HUDEP-2 (cell line): Measurements from ENCODE around the gene JMY.

ENCODE experiments used
- DNase-seq, 76 experiments: peaks; one replicate each; lab custom pipeline; 2025; ENCODE audit not compliant: unreplicated experiment in 76 of 76; lab: John Stamatoyannopoulos, UW

The JMY gene

DNA sequence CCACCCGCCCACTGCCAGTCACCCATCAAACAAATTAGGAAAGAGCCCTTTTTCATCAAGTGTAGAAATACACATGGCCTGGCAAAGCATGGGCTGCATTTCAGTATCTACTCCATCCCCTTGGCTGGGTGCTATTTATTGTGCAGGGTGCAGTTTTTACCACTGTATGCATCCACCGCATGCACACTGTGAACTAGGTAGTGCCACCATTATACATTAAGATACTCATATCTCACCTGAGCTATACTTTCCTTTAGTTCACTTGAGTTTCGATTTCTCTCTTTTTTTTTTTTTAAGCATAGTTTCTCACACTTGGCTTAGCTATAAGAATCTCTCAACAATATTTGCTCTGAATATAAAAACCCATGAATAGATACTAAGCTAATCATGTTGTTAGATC lies 49.4 kb downstream of the JMY start:
- DNase-seq: no peak

DNA sequence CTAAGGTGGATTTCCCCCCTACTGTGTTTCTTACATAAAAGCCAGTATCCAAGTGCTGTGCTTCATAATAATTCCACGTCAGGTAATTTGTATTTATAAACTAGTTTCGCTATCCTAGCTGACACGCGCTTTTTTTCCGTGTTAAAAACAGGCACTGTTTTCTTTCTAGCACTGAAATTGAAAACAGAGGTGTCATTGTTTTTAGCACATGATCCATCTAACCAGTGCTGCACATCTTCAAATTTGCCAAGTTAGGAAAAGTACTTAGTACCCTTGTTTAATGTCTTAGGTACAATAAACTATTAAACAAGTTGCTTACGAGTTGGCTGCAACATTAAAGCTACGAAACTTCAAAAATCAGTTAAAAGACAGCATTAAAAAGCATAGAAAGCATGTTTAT lies 49.9 kb downstream of the JMY start:
- DNase-seq: no peak

DNA sequence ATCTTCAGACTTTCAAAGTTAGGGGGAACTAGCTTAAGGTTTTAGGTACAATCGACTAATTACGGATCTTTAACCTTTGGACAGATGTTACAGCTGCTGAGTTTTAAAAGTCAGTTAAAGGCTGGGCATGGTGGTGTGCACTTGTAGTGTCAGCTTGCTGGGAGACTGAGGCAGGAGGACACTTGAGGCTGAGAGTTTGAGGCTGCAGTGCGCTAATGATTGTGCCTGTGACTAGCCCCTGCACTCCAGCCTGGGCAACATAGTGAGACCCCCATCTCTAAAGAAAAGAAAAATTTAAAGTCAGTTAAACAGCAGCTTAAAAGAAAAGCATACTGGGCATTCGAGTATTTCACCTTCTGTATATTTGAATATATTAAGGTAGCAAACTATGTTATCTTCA lies 51.4 kb downstream of the JMY start:
- no peak for DNase-seq

DNA sequence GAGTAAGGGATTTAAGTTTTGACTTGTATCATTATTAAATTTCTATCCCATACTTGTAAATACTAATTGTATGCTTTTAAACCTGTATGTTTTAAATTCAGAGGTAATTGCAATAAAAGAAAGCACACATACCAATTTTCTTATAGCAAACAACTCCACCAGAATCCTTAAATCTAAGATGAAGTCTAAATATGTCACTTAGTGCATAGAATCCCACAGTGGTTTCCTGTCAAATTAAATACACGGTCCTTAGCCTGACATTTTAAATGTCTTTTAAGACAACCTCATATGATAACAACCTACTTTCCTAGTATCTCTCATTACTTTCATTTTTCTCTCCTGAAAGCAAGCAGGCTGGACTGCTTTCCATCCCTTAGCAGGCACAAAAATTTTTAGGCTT lies 52.0 kb downstream of the JMY start:
- no peak for DNase-seq

- DNase-seq: no peak
These were observed 59.1 kb downstream of the JMY start for GRCh38 chr5:79295029-79295428.

- DNase-seq: peak in 10 of 76 experiments; percentile 1 to 25 (median 6)
These were observed 61.7 kb downstream of the JMY start for GRCh38 chr5:79297661-79298060.

DNA sequence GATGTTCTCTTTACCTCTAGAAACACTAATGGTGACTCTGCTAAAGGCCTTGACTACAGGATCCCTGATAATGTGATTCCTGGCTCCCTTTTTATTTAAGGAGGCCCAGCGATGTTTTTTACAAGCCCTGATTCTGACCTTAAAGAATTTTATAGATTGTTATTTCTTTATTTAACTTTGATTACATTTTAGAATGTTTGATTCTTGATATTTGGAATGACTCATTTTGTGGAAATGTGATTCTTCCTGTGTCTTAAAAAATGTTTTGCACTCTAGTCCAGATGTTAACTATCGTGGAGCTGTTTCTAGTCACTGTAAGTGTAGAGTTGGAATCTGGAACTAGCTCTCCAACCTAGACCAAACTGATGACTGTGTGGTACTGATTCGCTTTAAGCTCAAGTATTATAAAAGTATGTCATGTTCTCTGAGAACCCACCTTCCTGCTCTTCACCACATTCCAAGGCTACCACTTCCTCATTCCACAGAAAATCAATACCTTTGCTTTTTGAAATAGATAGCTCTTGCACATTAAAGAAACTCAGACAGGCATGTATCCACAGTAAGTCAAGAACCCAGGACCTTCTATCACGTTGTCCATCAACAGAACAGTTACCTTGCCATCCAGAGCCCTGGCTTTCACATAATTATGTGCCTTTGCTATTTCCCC lies 65.2 kb downstream of the JMY start:
- no peak for DNase-seq

GRCh38 chr5:79302454-79302853 lies 66.5 kb downstream of the JMY start:
- DNase-seq: no peak

GRCh38 chr5:79305706-79306105 lies 69.8 kb downstream of the JMY start:
- no peak for DNase-seq

DNA sequence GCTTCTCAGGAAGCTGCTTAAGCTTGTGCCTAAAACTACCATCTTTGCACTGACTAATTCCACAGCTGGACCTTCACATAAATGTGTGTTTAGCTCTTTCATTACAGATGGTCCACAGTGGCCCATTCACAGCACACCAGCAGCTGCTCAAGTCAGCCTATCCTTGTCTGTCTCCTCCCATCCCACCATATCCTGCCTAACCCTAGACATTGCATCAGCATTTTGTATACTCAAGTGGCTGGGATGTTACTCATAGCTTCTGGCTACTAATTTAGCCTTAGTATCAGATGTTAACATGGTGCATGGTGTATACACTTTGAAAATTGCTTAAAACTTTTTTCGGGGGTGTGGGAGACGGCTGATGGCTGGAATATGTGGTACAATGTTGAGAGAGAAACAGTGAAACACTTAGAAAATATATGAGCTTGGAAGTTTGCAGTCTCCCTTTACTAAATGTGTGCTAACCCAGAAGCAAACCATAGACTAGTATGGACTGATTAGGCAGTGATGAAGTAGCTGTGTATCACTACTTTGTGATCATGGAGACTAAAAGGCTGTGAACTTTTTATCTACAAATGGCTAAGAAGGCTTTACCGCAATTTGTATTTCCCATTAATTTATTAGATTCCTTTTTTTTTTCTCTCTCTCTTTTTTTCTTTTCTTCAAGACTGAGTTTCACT lies 83.1 kb downstream of the JMY start:
- DNase-seq: peak in 1 of 76 experiments; percentile 2

GRCh38 chr5:79329453-79329852 lies 93.5 kb downstream of the JMY start:
- DNase-seq: no peak

DNA sequence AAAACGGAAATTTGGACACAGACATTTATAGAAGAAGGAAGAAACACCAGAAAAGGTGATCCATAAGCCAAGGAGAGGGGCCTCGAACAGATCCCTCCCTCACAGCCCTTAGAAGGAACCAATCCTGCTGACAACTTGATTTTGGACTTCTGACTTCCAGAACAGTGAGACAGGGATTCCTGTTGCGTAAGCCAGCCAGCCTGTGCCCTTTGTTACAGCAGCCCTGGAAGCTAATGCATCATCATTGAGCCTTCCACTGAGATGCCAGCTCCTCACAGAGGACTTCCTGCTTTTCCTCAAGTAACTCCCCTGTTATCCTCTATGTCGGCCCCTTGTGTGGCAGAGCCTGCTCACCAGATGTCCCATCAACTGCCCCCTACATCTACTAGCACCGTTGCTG lies 94.1 kb downstream of the JMY start:
- no peak for DNase-seq

DNA sequence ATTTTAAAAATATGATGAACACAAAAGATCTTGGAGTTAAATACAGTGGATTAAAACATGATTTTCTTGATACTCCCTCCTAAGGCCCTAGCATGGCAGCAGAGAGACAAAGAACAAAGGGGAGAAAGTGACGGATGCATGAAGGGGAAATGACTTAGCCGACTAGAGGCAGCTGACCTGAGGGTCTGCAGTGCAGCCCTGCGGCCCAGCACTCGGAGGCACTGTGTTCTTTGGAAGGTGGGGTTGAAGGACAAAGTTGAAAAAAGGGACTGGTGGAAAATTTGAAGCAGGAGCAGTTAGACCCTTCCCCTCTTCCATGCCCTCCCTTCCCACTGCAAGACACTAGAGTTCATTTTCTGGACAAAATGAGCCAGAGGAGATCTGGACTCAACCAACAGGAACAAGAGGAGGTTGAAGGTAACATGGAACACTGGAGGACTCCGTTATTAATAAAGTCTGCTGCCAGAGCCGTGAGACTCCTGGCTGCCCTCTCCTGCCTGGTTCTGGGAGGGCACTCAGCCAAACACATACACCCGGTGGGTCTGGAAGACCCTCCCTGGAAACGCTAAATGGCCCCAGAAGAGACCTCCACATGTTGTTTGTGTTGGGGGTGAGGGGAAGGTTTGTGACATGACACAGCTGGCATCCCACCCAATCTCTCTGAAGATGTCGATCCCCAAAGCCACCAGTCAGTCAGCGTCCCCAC lies 98.1 kb downstream of the JMY start:
- no peak for DNase-seq

GRCh38 chr5:79346420-79346824 lies 110.5 kb downstream of the JMY start:
- DNase-seq: peak in 1 of 76 experiments; percentile 0

DNA sequence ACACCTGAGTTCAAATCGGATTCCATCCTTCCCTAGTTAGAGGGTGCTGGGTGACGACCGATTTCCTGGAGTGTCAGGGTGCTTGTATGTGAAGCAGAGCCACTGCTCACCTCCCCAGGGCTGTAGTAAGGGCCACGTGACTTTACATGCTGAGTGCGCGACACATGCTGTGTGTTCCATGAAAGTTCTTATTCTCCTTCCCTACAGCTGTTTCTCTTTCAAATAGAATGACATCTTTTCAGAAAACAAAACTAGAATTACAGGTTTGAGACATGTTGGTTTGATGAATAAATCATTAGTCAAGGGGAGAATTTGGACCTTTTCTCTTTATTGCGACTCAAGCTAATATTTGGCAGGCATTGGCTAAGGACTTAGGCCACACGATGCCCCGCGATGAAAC lies 113.1 kb downstream of the JMY start:
- no peak for DNase-seq

DNA sequence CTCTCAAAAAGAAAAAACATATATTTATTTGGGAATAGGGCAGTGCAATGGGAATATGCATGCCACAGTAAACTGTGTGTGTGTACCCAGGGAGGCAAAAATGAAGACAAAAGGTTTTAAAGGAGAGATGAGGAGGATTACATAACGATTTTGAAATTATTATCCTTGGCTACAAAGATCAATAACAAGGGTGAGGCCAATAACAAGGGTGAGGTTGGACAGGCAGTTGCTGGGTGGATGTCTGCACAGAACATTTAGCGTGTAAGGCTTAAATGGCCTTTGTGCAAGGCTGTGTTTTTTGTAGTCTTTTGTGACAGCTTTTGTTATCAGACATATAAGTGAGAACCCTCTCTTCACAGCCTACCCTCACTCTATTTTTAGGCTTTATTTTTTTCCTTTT lies 114.0 kb downstream of the JMY start:
- DNase-seq: no peak

- DNase-seq: no peak
These were observed 121.5 kb downstream of the JMY start for GRCh38 chr5:79357398-79357797.
